Peyer's patch (tissue), 4 donors: Measurements from ENCODE around the gene RBM17.

Experiments used
- POLR2A ChIP-seq, 2 donors: fragments of 450-650 bp; IDR thresholded peaks; one replicate each; pipeline ENCODE4 v1.5.1; 2017; ENCODE audit warnings: antibody characterized with exemption in 2 of 2, mild to moderate bottlenecking in 2 of 2, moderate library complexity in 2 of 2
- TF ChIP-seq, protein P1 (sequence below), 6 experiments: fragments of 450-650 bp in 4 of 6; fragments of 200-600 bp in 2 of 6; sonication (generic) in 1 of 6; IDR thresholded peaks; one replicate each; pipeline ENCODE4 v1.5.1; 2017 to 2019; ENCODE audit warnings: antibody characterized with exemption in 6 of 6, mild to moderate bottlenecking in 3 of 6, moderate library complexity in 1 of 6

DNA sequence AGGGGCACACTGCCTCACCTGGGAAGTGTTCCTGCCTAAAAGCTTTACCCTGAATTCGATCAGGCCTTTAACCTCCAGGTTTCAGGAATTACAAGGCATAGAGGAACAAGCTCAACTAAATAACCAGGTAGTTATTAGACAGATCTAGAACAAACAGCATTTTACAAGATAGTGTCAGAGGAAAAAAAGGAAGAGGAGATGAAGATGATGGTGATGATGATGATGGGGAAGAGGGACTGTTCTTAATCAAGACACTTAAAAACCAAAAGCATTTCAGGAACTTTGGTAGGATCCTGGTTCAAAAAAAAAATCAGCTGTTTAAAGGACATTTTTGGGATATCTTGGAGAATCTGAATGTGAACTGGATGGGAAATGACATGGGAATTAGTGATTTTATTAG, 11.5 kb downstream of the RBM17 start:
- TF ChIP-seq, protein P1, sequence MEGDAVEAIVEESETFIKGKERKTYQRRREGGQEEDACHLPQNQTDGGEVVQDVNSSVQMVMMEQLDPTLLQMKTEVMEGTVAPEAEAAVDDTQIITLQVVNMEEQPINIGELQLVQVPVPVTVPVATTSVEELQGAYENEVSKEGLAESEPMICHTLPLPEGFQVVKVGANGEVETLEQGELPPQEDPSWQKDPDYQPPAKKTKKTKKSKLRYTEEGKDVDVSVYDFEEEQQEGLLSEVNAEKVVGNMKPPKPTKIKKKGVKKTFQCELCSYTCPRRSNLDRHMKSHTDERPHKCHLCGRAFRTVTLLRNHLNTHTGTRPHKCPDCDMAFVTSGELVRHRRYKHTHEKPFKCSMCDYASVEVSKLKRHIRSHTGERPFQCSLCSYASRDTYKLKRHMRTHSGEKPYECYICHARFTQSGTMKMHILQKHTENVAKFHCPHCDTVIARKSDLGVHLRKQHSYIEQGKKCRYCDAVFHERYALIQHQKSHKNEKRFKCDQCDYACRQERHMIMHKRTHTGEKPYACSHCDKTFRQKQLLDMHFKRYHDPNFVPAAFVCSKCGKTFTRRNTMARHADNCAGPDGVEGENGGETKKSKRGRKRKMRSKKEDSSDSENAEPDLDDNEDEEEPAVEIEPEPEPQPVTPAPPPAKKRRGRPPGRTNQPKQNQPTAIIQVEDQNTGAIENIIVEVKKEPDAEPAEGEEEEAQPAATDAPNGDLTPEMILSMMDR (IDR thresholded peaks at IDR 0.05), result no peak
- TF ChIP-seq POLR2A (IDR thresholded peaks at IDR 0.05), result no peak
